ENCODE measurements around the gene DDRGK1.

- TF ChIP-seq L3MBTL2 (conservative IDR thresholded peaks at IDR 0.05) (no peak), ARNT (IDR thresholded peaks at IDR 0.05) (no peak), ZNF384 (IDR thresholded peaks at IDR 0.05) (peak; percentile 41; the same call in 1 of the 2 replicates), SP1 (IDR thresholded peaks at IDR 0.05) (no peak), SUZ12 (IDR thresholded peaks at IDR 0.05) (no peak), FOXM1 (IDR thresholded peaks at IDR 0.05; ENCODE audit: borderline replicate concordance) (no peak), FOXK2 (IDR thresholded peaks at IDR 0.05) (no peak), TARDBP (IDR thresholded peaks at IDR 0.05) (no peak), PKNOX1 (IDR thresholded peaks at IDR 0.05) (no peak), ELF4 (IDR thresholded peaks at IDR 0.05) (no peak), FOXA1 (IDR thresholded peaks at IDR 0.05) (no peak), HDGF (IDR thresholded peaks at IDR 0.05; ENCODE audit: borderline replicate concordance) (no peak)
These were observed 26.6 kb downstream of the DDRGK1 start for GRCh38 chr20:3177746-3178485.
